ENCODE results near the gene XAF1.
"Not testable (repeated sequence)": the region's sequence is repeated elsewhere in the genome, so short reads cannot be mapped to it uniquely, and the experiment has no call there.

The XAF1 gene

DNA sequence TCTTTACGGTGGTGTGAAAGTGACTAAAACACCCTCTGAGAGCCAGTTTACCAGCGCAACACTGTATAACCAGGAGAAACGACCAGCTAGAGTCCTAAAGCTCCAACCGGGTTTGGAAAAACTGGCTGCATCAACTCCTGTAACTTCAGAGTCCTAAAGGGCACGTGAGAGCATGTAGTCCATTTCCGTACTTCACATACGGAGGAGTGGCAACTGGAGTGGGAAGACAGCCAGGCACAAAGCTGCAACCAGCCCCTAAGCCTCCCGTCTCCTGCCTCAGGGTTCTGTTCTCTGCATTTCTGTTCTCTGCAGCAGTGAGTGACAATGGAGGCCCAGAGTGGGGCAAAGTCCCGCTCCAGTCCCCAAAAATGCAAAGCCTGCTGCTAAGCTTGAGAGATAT lies 56.4 kb downstream of the XAF1 start:
- no peak for DNase-seq

DNA sequence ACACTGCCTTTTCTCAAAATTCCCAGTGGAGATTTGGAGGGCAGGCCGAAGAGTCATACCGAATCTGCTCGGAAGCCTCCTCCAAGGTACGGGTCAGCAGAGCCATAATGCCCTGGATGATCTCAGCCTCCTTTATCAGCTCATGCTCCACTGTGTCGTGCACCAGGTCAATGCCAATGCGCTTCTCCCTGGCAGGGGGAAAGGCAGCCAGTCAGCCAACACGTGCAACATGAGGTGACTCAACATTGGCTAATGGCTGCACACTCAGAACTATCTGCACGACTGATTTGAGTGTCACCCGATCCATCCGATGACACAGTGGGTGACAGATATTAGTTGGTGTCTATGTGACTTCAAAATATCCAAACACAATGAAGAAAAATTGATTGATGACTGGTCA lies 59.9 kb downstream of the XAF1 start:
- DNase-seq, result no peak

DNA sequence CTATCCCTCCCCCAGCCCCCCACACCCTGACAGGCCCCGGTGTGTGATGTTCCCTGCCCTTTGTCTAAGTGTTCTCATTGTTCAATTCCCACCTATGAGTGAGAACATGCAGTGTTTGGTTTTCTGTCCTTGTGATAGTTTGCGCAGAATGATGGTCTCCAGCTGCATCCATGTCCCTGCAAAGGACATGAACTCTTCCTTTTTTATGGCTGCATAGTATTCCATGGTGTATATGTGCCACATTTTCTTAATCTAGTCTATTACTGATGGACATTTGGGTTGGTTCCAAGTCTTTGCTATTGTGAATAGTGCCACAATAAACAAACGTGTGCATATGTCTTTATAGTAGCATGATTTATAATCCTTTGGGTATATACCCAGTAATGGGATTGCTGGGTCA lies 60.5 kb downstream of the XAF1 start:
- not testable (repeated sequence) for DNase-seq

- no peak for DNase-seq
Measured at GRCh38 chr17:6818938-6819337, 63.1 kb downstream of the XAF1 start.

DNA sequence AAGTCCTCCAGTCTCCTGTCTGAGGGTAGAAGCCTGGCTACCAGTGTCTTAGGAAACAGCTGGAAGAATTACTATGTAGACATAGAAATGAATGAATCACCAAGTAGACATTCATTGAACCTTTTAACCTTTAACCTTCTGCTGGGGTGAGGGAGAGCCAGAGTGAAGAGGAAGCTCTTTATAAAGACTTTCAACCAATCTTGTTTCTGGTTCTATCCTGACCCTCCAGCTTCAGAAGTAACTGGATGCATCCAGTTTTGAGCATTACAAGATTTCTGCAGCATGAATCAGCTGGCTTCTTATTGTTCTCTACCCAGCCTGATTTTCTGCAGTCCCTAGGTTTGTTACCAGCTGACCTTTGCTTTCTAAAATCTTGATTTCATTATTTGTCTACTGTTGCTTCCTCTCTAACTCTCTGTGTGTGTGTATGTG lies 67.2 kb downstream of the XAF1 start:
- DNase-seq, result no peak

Data from SHP77 treated with DMSO at 0.1 percent for 48 hours (cell line).